ENCODE results near the gene ASAP2.

- TF ChIP-seq CTCF (conservative IDR thresholded peaks at IDR 0.05 in 1 of 2, IDR thresholded peaks at IDR 0.05 in 1 of 2; ENCODE audit: extremely low read depth in 1 of 2, insufficient read depth in 1 of 2, low read depth in 1 of 2, low read length in 2 of 2) (no peak), EZH2 (IDR thresholded peaks at IDR 0.05; ENCODE audit: borderline replicate concordance, low read length) (no peak)
Measured at GRCh38 chr2:9284521-9285297, 78.1 kb downstream of the ASAP2 start.
